H1 (cell line): Measurements from ENCODE around the gene CRYBG1. TPM values are rescaled to one million over a fixed set of nuclear protein-coding genes. Genes with fewer than 3 reads are reported as not detected.

ENCODE experiments used
- CTCF ChIA-PET: fragments of 300-600 bp; sonication (Branson Sonifier 250); formaldehyde crosslinking; loops from one replicate; lab custom pipeline; 2021; ENCODE audit not compliant: partially characterized antibody; lab: Charles Lee
- POLR2A ChIA-PET: fragments of 300-600 bp; sonication (Branson Sonifier 250); formaldehyde crosslinking; loops from one replicate; lab custom pipeline; 2021; ENCODE audit warnings: inconsistent platforms; ENCODE audit not compliant: partially characterized antibody; lab: Charles Lee
- DNase-seq, 2 experiments: peaks; one replicate each; pipeline versions ENCODE4 v3.0.0 to v3.0.0-alpha.2; 2010 to 2022; ENCODE audit warnings: low spot score in 2 of 2, low read depth in 1 of 2, mixed read lengths in 1 of 2
- FAIRE-seq: peaks from 2 replicates; lab custom pipeline; 2011; peaks lifted over from hg19 to GRCh38; lab: Jason Lieb, UNC
- H2AFZ ChIP-seq: 2 replicates; pipeline ENCODE4 v1.8.1; 2012; ENCODE audit warnings: low read length, inconsistent platforms
- H2AK5ac ChIP-seq: 2 replicates; pipeline ENCODE4 v1.6.1; 2013; ENCODE audit warnings: low read depth, low read length
- H2BK120ac ChIP-seq: replicated peaks from 2 replicates; pipeline ENCODE3; 2013; ENCODE audit warnings: low read depth, low read length, inconsistent platforms
- H2BK12ac ChIP-seq: 2 replicates; pipeline ENCODE4 v1.6.1; 2013; ENCODE audit warnings: low read depth, low read length
- H2BK15ac ChIP-seq: 2 replicates; pipeline ENCODE4 v1.6.1; 2013; ENCODE audit warnings: low read length
- H2BK20ac ChIP-seq: 2 replicates; pipeline ENCODE4 v1.6.1; 2013; ENCODE audit warnings: low read length
- H2BK5ac ChIP-seq: 2 replicates; pipeline ENCODE4 v1.6.1; 2013; ENCODE audit warnings: low read depth, low read length
- H3K14ac ChIP-seq: 2 replicates; pipeline ENCODE4 v1.6.1; 2013; ENCODE audit warnings: inconsistent platforms; ENCODE audit not compliant: insufficient read length
- H3K18ac ChIP-seq: 2 replicates; pipeline ENCODE4 v1.6.1; 2013; ENCODE audit warnings: low read length; ENCODE audit errors: extremely low read depth
- H3K23ac ChIP-seq: 2 replicates; pipeline ENCODE4 v1.6.1; 2013; ENCODE audit warnings: inconsistent platforms; ENCODE audit not compliant: insufficient read length
- H3K23me2 ChIP-seq: 2 replicates; pipeline ENCODE4 v1.6.1; 2013; ENCODE audit warnings: low read depth, low read length
- H3K27ac ChIP-seq: 2 replicates; pipeline ENCODE4 v1.6.1; 2011; ENCODE audit warnings: low read depth, low read length, inconsistent platforms
- H3K27me3 ChIP-seq, 4 experiments: replicated peaks in 1 of 4; 1 replicate in 1 of 4; 2 replicates in 3 of 4; pipeline versions ENCODE4 v1.6.1 to v1.8.1; 2011 to 2013; ENCODE audit warnings: low read length in 3 of 4, mild to moderate bottlenecking in 3 of 4, inconsistent platforms in 2 of 4, mixed read lengths in 2 of 4, moderate library complexity in 1 of 4; ENCODE audit not compliant: control insufficient read depth in 3 of 4, insufficient read depth in 3 of 4; ENCODE audit errors: extremely low read depth in 1 of 4
- H3K36me3 ChIP-seq, 4 experiments: 2 replicates each; pipeline versions ENCODE4 v1.6.1 to v1.8.1; 2011 to 2013; ENCODE audit warnings: mild to moderate bottlenecking in 4 of 4, low read length in 3 of 4, moderate library complexity in 2 of 4, control low read depth in 1 of 4, inconsistent platforms in 1 of 4; ENCODE audit not compliant: insufficient read depth in 4 of 4, control insufficient read depth in 2 of 4
- H3K4ac ChIP-seq: replicated peaks from 2 replicates; pipeline ENCODE3; 2013; ENCODE audit warnings: low read length, low read depth, mixed read lengths, inconsistent platforms; ENCODE audit not compliant: insufficient read length
- H3K4me1 ChIP-seq, 4 experiments: replicated peaks in 1 of 4; 1 replicate in 1 of 4; 2 replicates in 3 of 4; pipeline versions ENCODE4 v1.6.1 to v1.8.1; 2011 to 2013; ENCODE audit warnings: low read length in 3 of 4, inconsistent platforms in 2 of 4, mixed read lengths in 1 of 4; ENCODE audit not compliant: insufficient read depth in 4 of 4, control insufficient read depth in 3 of 4
- H3K4me2 ChIP-seq, 2 experiments: 2 replicates each; pipeline versions ENCODE4 v1.6.1 to v1.8.1; 2011 to 2013; ENCODE audit warnings: low read depth in 2 of 2, low read length in 2 of 2, control low read depth in 1 of 2, inconsistent platforms in 1 of 2, mild to moderate bottlenecking in 1 of 2; ENCODE audit not compliant: insufficient read depth in 1 of 2
- H3K4me3 ChIP-seq, 4 experiments: fragments of 200-600, 300-600 bp in 1 of 4; sonication (generic), shearing (Covaris generic), sonication (Bioruptor Twin) in 1 of 4; 2 replicates each; pipeline versions ENCODE4 v1.5.1 to v1.8.1; 2011 to 2016; ENCODE audit warnings: low read length in 4 of 4, low read depth in 3 of 4, control low read depth in 2 of 4, inconsistent platforms in 2 of 4, mild to moderate bottlenecking in 2 of 4, mixed read lengths in 1 of 4, moderate library complexity in 1 of 4; ENCODE audit not compliant: insufficient read depth in 2 of 4; ENCODE audit errors: extremely low read depth in 1 of 4
- H3K56ac ChIP-seq: replicated peaks from 2 replicates; pipeline ENCODE3; 2013; ENCODE audit warnings: low read depth, mild to moderate bottlenecking, mixed read lengths, low read length, inconsistent platforms; ENCODE audit not compliant: insufficient read length
- H3K79me1 ChIP-seq: 2 replicates; pipeline ENCODE4 v1.6.1; 2013; ENCODE audit warnings: low read depth, low read length, control low read depth
- H3K79me2 ChIP-seq, 2 experiments: 2 replicates each; pipeline versions ENCODE4 v1.6.1 to v1.8.1; 2012 to 2013; ENCODE audit warnings: low read length in 2 of 2, mild to moderate bottlenecking in 2 of 2, inconsistent platforms in 1 of 2; ENCODE audit not compliant: insufficient read depth in 2 of 2, control insufficient read depth in 1 of 2
- H3K9ac ChIP-seq, 4 experiments: replicated peaks in 1 of 4; 1 replicate in 1 of 4; 2 replicates in 3 of 4; pipeline versions ENCODE4 v1.6.1 to v1.8.1; 2011 to 2013; ENCODE audit warnings: low read depth in 3 of 4, low read length in 3 of 4, control low read depth in 2 of 4, mild to moderate bottlenecking in 2 of 4, moderate library complexity in 2 of 4, inconsistent platforms in 1 of 4; ENCODE audit errors: extremely low read depth in 1 of 4
- H3K9me3 ChIP-seq, 2 experiments: 2 replicates each; pipeline versions ENCODE4 v1.6.1 to v1.8.1; 2012 to 2013; ENCODE audit warnings: mild to moderate bottlenecking in 2 of 2, moderate library complexity in 2 of 2, control low read depth in 1 of 2, inconsistent platforms in 1 of 2, low read depth in 1 of 2, low read length in 1 of 2, mixed read lengths in 1 of 2; ENCODE audit not compliant: insufficient read depth in 2 of 2
- H4K20me1 ChIP-seq, 2 experiments: replicated peaks in 1 of 2; 2 replicates each; pipeline versions ENCODE3 to v1.8.1; 2011 to 2013; ENCODE audit warnings: inconsistent platforms in 2 of 2, low read length in 2 of 2, mild to moderate bottlenecking in 1 of 2; ENCODE audit not compliant: insufficient read depth in 2 of 2, control insufficient read depth in 1 of 2
- H4K5ac ChIP-seq: 2 replicates; pipeline ENCODE4 v1.6.1; 2013; ENCODE audit warnings: low read length, low read depth, mixed read lengths, inconsistent platforms; ENCODE audit not compliant: insufficient read length
- H4K8ac ChIP-seq: 2 replicates; pipeline ENCODE4 v1.8.0; 2013; ENCODE audit warnings: mild to moderate bottlenecking, moderate library complexity, low read length, inconsistent platforms; ENCODE audit not compliant: insufficient read depth; ENCODE audit errors: extremely low read depth
- H4K91ac ChIP-seq: replicated peaks from 2 replicates; pipeline ENCODE3; 2013; ENCODE audit warnings: low read length, mixed read lengths, inconsistent platforms; ENCODE audit not compliant: insufficient read length
- WGBS, 2 experiments: shearing (Covaris generic) in 1 of 2; methylation state at CpG; one replicate each; pipeline versions ENCODE4 v1.1.6 to v1.1.7; 2013 to 2015; ENCODE audit warnings: low lambda C conversion rate in 2 of 2, mixed read lengths in 2 of 2, inconsistent platforms in 1 of 2, low coverage in 1 of 2, missing lambda C conversion rate in 1 of 2; ENCODE audit not compliant: insufficient replicate concordance in 2 of 2, insufficient coverage in 1 of 2, insufficient read length in 1 of 2; ENCODE audit errors: extremely low coverage in 1 of 2, missing lambda C conversion rate in 1 of 2; 5-methylcytosine and 5-hydroxymethylcytosine counted together
- polyA plus RNA-seq, 7 experiments: library from polyadenylated mRNA; depleted of rRNA in 3 of 7; stranded (reverse) in 5 of 7; unstranded in 2 of 7; fragments of >200 nt in 5 of 7; fragments of 200-250 nt in 2 of 7; gene quantifications; 1 replicate in 5 of 7; 2 replicates in 1 of 7; 4 replicates in 1 of 7; pipeline versions ENCODE4 v1.2.1 to v1.2.3, GENCODE V29; 2011 to 2013; ENCODE audit warnings: missing spikeins in 2 of 7, mixed read lengths in 2 of 7
- total RNA-seq: library from RNA; stranded (reverse); fragmentation: NEBNext Ultra II Directional; extraction: Animal tissue kit (Norgen Biotek cat#: 25700); gene quantifications from 2 replicates; pipeline ENCODE4 v1.2.1, GENCODE V29; 2021

Gene CRYBG1
- total and polyA plus RNA-seq, 2 of the 8 experiments (the other 6 are each of a cell fraction or from before 2014, with no cell fraction given): 2.2 to 11.6 TPM

- Histone ChIP-seq H3K9ac (no peak overlapping the region), H2AK5ac (no peak overlapping the region)
- 93% methylated on average over 3 of the region's 3 CpGs; no CpG with 5 or more reads in 1 of the 2 experiments for WGBS, 2 experiments
These were observed 230.8 kb downstream of the CRYBG1 start for GRCh38 chr6:106591111-106591825.

More at GRCh38 chr6:106591111-106591825, 230.8 kb downstream of the CRYBG1 start:
- no peak overlapping the region for H3K18ac ChIP-seq
- no peaks in the 10 kb centered on the region; a peak in 1 of 4 replicates for H3K9me3 ChIP-seq
- 0 out of 2 replicates have a peak overlapping the region, but pooled peaks have one; percentile 26 for H2BK15ac ChIP-seq
- ChIA-PET POLR2A (interaction anchor here (0.6 kb wide), 1 partner anchor 490 kb away, joined by 3 read pairs; no protein-coding TSS in a partner anchor), CTCF (interaction anchor here (0.8 to 1.6 kb wide), 6 partner anchors 12 to 407 kb away, joined by 3 to 10 read pairs (median 3); no protein-coding TSS in a partner anchor)
- no peak overlapping the region for H3K56ac ChIP-seq
- no peaks in the 10 kb centered on the region for H3K27me3 ChIP-seq
- H3K79me1 ChIP-seq: no peaks in the 10 kb centered on the region
- no peak overlapping the region for H2AFZ ChIP-seq
- no peak overlapping the region for H2BK12ac ChIP-seq
- no peaks in the 10 kb centered on the region for H4K20me1 ChIP-seq
- FAIRE-seq (peak; percentile 36), DNase-seq (no peak)
- H2BK120ac ChIP-seq: no peak overlapping the region
- no peak overlapping the region for H4K5ac ChIP-seq
- no peak overlapping the region for H4K91ac ChIP-seq
- H3K14ac ChIP-seq: no peak overlapping the region
- no peak overlapping the region for H3K4ac ChIP-seq
- H3K23me2 ChIP-seq: no peaks in the 10 kb centered on the region
- H3K4me3 ChIP-seq: no peak overlapping the region
- no peak overlapping the region for H2BK20ac ChIP-seq
- H3K4me2 ChIP-seq: no peak overlapping the region
- H3K23ac ChIP-seq: no peak overlapping the region
- H3K27ac ChIP-seq: no peak overlapping the region
- peaks cover 0 to 26% (median 11%) of the 10 kb centered on the region in 4 experiments; a peak in 5 of 8 replicates for H3K36me3 ChIP-seq
- no peak overlapping the region for H4K8ac ChIP-seq
- H2BK5ac ChIP-seq: no peak overlapping the region
- no peaks in the 10 kb centered on the region for H3K4me1 ChIP-seq
- H3K79me2 ChIP-seq: no peaks in the 10 kb centered on the region
